SK-N-SH treated with all-trans-retinoic acid at 6 μM for 48 hours (cell line): ENCODE data around the gene KLHL15.

Experiments used
- ATAC-seq: fragments of 200-7000 bp; cut with Tn5 transposase; 3 replicates; pipeline ENCODE4 v1.9.1; 2020; ENCODE audit warnings: mild to moderate bottlenecking, moderate library complexity
- ZFP30 ChIP-seq: fragments of 450-650 bp; formaldehyde crosslinking; IDR thresholded peaks from 2 replicates; pipeline ENCODE4 v1.5.0; 2022; ENCODE audit warnings: mild to moderate bottlenecking, moderate library complexity
- ZNF565 ChIP-seq: fragments of 450-650 bp; formaldehyde crosslinking; conservative IDR thresholded peaks from 2 replicates; pipeline ENCODE4 v1.5.0; 2020; ENCODE audit warnings: low read depth, mild to moderate bottlenecking, moderate library complexity

The KLHL15 gene

DNA sequence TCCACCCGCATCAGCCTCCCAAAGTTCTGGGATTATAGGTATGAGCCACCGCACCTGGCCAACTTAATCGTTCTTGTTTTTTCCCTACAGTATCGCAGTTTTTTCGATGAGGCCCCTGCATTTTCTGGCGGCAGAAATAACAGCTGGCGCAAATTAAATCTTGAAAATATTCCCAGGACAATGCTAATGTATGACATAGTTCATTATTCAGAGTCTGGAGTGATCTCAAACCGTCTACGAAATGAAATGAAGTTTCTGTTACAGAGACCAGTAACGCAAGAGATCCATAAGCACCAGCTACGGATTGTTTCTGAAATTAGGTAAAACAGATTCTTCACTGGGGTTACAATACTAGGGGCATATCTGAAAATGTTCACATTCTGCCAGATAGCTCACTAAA, 91.9 kb downstream of the KLHL15 start:
- TF ChIP-seq ZFP30 (no peak), ZNF565 (CRISPR knock-in tag) (no peak)
- ATAC-seq = no peak
